ENCODE results near the gene MDFIC. TPM values are rescaled to one million over a fixed set of nuclear protein-coding genes. Genes with fewer than 3 reads are reported as not detected.

The MDFIC gene
- total RNA-seq, 4 donors from 2014 or later, result 50.3 to 89.5 (median 58.1) TPM

DNA sequence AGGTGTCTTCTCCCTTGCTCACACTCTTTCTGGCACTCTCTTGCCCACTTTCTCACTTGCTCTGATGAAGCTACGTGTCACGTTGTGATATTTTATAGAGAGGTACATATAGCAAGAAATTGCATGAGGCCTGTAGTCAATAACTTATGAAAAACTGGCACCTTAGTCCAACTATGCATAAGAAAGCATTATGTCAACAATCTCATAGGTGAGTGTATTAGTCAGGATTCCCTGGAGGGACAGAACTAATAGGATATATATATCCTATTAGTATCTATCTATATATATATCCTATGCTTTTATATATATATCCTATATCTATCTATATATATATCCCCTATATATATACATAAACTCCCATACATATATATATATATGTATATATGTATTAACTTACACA is 18.8 kb upstream of the MDFIC start:
- Histone ChIP-seq H3K9me3 (no peaks in the 10 kb centered on the region), H3K36me3 (no peaks in the 10 kb centered on the region), H3K4me1 (no peaks in the 10 kb centered on the region), H3K27me3 (no peaks in the 10 kb centered on the region), H3K4me3 (replicated peaks in 1 of 3) (no peak overlapping the region), H3K27ac (no peak overlapping the region)
- TF ChIP-seq, protein P1, sequence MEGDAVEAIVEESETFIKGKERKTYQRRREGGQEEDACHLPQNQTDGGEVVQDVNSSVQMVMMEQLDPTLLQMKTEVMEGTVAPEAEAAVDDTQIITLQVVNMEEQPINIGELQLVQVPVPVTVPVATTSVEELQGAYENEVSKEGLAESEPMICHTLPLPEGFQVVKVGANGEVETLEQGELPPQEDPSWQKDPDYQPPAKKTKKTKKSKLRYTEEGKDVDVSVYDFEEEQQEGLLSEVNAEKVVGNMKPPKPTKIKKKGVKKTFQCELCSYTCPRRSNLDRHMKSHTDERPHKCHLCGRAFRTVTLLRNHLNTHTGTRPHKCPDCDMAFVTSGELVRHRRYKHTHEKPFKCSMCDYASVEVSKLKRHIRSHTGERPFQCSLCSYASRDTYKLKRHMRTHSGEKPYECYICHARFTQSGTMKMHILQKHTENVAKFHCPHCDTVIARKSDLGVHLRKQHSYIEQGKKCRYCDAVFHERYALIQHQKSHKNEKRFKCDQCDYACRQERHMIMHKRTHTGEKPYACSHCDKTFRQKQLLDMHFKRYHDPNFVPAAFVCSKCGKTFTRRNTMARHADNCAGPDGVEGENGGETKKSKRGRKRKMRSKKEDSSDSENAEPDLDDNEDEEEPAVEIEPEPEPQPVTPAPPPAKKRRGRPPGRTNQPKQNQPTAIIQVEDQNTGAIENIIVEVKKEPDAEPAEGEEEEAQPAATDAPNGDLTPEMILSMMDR (IDR thresholded peaks at IDR 0.05), result no peak
- no peak for TF ChIP-seq POLR2A (IDR thresholded peaks at IDR 0.05)
- no peak for DNase-seq
- 94 to 95% methylated on average over 2 of the region's 2 CpGs for WGBS, 2 donors
- intact Hi-C loops (cut with DNase I), result no loop called here

DNA sequence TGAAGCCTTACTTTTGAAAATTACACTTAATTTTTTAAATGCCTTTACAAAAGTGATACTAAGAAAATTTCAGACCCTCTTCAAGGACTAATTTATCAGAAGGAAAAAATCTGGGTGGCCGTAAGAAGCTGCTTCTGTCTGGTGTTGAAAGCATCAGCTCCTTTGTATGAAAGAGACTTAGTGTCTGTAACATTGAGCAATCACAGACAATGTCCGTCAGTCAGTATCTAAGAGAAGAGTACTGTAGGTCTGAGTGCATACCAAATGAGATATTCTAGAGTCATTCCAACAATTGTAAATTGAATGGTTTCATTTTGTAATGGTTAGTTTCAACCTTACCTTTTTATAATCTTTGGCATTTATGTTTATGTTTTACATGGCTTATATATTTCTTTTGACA is 11.1 kb upstream of the MDFIC start:
- Histone ChIP-seq H3K9me3 (no peaks in the 10 kb centered on the region), H3K27ac (no peak overlapping the region), H3K36me3 (no peaks in the 10 kb centered on the region), H3K4me3 (replicated peaks in 1 of 3) (no peak overlapping the region), H3K4me1 (no peaks in the 10 kb centered on the region), H3K27me3 (no peaks in the 10 kb centered on the region)
- WGBS, 2 donors, result 90 to 94% methylated on average over 2 of the region's 2 CpGs
- no peak for TF ChIP-seq POLR2A (IDR thresholded peaks at IDR 0.05)
- TF ChIP-seq, protein P1 (IDR thresholded peaks at IDR 0.05), result no peak
- DNase-seq, result no peak
- intact Hi-C loops (cut with DNase I), result no loop called here

DNA sequence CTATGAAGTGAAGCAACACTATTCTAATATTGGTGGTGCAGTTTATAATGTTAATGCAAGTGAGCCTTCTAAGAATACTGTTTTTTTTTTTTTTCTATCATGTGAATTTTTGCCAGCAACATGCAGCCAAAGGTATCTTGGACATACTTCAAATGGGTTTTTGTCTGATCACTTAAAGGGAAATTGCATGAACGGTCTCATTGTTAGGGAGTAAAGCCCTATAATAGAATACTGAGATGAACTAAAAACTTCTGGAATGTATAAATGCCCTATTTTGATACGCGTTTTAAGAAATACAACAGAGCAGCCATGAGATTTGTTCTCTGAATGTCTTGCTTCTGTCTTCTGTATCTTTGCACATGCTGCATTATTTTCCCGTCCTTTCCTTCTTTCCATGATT is 10.5 kb upstream of the MDFIC start:
- Histone ChIP-seq H3K27me3 (no peaks in the 10 kb centered on the region), H3K4me3 (replicated peaks in 1 of 3) (no peak overlapping the region), H3K9me3 (no peaks in the 10 kb centered on the region), H3K4me1 (no peaks in the 10 kb centered on the region), H3K36me3 (no peaks in the 10 kb centered on the region), H3K27ac (no peak overlapping the region)
- 87% methylated on average over 4 of the region's 4 CpGs for WGBS, 2 donors
- TF ChIP-seq POLR2A (IDR thresholded peaks at IDR 0.05), result no peak
- TF ChIP-seq, protein P1 (IDR thresholded peaks at IDR 0.05), result no peak
- no peak for DNase-seq
- intact Hi-C loops (cut with DNase I), result no loop called here

DNA sequence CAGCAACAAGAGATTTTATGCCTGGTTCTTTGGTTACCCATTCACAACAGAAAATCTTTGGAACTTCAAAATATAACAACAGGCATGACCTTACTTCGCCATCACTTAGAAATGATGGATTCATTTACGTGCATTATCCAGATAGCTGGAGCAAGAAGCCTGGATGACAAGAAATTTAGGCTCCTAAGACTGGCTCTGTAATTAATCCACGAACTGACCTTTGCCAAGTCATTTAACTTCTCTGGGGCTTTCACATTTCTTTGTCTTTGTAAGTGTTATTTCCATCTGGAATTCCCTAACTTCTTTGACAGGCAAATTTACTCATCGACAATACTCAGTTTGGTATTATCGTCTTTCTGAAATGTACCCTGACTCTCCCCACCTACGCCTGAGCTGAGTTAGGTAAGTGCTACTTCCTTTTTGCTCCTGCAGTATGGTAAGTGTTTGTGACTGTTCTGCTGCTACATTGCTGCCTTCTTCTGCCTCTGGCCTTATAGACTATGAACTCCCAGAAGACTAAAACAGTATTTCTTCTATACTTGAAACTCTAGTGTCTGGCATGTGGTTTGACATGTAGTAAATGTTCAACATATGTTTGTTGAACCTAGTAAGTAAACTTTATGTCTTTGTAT is 5.5 kb upstream of the MDFIC start:
- no peaks in the 10 kb centered on the region for H3K27me3 ChIP-seq
- intact Hi-C loops (cut with DNase I), result no loop called here
- no peaks in the 10 kb centered on the region for H3K9me3 ChIP-seq
- no peaks in the 10 kb centered on the region for H3K4me1 ChIP-seq
- no peak for DNase-seq
- 83 to 88% methylated on average over 6 of the region's 6 CpGs for WGBS, 2 donors
- no peaks in the 10 kb centered on the region for H3K36me3 ChIP-seq
- no peak overlapping the region for H3K4me3 ChIP-seq (replicated peaks in 1 of 3)
- no peak overlapping the region for H3K27ac ChIP-seq
- TF ChIP-seq, protein P1 (IDR thresholded peaks at IDR 0.05), result no peak
- no peak for TF ChIP-seq POLR2A (IDR thresholded peaks at IDR 0.05)

DNA sequence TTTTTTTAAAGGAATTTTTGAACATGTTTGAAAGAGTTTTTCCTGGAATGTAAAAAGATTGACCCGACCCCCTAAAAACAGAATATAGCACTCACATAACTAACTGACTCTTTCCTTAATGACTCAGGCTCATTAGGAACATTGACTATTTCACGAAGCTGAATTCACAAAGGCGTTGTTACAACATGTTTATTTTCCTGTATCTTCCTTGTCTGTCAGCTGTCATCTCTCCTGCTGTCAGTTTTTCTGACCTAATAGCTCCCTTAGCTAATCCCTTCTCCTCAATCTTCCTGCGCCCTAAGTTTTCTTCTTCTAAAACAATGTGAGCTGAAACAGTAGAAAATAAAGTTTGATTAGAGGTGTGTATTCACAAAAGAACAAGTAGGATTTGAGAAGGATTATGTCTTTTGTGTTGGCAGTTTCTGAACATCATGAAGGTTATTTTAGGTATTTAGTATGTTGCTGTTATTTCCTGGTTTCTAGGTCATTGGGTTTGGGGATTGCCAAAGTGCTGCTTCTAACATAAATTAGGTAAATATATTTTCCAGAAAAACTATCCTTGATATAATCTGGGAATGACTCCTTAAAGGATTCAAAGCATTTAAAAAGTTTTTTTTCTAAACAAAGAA is 4.6 kb upstream of the MDFIC start:
- TF ChIP-seq, protein P1 (IDR thresholded peaks at IDR 0.05), result no peak
- no peak for TF ChIP-seq POLR2A (IDR thresholded peaks at IDR 0.05)
- intact Hi-C loops (cut with DNase I), result no loop called here
- Histone ChIP-seq H3K4me1 (no peaks in the 10 kb centered on the region), H3K4me3 (replicated peaks in 1 of 3) (no peak overlapping the region), H3K27ac (no peak overlapping the region), H3K9me3 (no peaks in the 10 kb centered on the region), H3K27me3 (no peaks in the 10 kb centered on the region), H3K36me3 (no peaks in the 10 kb centered on the region)
- WGBS, 2 donors, result 84 to 85% methylated on average over 4 of the region's 4 CpGs
- DNase-seq, result no peak

Data from thyroid gland (tissue), 4 donors.